GM18526 (cell line): ENCODE measurements around the gene MPC2.

ENCODE experiments used
- POLR2A ChIP-seq: IDR thresholded peaks from 3 replicates; pipeline ENCODE4 v1.6.1; 2011; ENCODE audit not compliant: insufficient read length; ENCODE audit errors: extremely low read depth

MPC2 gene

DNA sequence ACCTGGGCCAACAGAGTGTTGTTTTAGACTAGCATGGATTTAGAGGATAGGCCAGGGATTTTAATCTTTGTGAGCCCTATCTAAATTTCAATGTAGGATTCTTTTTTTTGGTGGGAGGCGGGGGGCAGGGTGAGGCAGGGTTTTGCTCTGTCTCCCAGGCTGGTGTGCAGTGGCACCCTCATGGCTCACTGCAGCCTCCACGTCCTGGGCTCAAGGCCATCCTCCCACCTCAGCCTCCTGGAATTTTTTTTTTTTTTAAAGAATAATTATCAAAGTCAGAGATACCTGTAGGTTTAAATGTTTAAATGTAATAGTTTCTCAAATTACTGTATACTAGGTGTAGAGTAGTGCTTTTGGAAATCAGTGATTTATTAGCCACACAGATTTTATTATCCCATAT, 3.4 kb upstream of the MPC2 start:
- no peak for TF ChIP-seq POLR2A

DNA sequence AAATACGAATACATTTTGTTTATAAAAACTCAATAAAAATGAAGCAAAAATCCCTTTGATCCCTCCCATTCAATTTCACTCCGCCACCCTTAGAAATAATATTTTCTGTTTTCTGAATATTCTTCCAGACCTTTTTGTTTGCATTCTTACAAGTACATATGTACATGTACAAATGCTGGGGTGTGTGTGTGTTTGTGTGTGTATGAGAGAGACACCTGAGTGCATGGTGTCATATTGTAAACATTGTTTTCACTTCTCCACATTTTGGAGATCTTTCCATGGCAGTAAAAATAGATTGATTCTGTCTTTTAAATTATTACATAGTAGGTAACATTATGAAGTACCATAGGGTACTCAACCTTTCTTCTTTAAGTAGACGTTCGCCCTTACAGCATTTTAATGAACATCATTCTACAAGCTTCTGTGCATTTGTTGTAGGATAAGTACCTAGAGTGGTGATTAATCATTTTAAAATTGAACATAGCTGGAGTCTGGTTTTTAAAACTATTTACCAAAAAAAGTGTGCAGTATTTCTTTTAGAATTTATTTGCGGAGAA, 1.3 kb upstream of the MPC2 start:
- no peak for TF ChIP-seq POLR2A

DNA sequence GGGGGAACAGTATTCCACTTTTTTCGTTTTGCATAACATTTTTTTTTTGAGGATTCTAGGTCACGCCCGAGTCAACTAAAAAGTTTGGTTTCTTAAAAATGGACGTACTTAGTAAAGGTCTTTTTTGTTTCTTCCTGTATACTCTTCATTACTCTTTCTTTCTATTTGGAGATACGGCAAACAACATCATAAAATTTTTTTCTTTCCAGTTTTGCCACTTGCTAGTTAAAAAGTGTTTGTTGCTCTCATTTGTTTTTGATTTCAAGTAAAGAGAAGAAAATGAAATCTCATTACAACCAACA, 788 bp upstream of the MPC2 start:
- no peak for TF ChIP-seq POLR2A

DNA sequence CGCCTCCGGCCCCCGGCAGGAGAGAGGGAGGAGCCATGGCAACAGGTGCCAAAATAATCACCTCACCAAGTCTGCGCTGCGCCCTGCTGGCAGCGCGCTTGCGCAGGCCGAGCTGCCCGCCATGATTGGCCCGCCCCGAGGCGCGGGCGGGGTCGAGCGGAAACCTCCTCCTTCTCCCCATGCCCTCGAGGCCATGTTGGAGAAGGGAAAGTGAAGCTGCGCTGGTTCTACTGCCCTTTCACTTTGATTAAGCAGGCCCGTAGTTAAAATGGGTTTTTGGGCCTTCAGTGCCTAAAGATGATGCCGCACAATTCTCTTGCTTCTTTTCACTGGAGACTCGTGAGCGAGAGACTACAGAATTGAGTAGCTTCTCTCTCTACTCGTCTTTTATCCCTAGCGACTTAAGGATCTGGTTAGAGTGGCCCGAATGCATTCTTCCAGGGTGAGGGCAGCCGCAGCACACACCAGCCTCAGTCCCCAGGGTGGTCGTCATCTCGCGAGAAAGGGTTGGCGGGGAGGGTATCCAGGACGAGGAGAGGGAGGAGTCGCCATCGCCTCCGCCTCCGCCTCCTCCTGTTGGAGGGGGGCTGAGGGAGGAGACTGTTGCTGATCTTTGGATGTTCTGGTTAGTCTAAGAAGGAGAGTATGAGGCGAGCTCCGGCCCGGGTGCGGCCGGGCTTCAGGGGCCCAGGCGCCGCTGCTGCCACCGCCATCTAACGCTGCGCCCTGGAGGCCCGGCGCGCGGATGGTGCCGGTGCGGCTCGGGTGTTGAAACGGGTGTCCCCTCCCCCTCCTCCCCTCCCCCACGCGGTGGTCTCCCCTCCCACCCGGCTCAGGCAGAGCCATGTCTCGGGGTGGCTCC, 573 bp downstream of the MPC2 start, which contains the start of gene DCAF6:
TSS of gene DCAF6 (plus strand) at position 616 of the 862 bp plus-strand sequence. CDS start at position 845, 229 bp downstream.
- peak; percentile 88 for TF ChIP-seq POLR2A

DNA sequence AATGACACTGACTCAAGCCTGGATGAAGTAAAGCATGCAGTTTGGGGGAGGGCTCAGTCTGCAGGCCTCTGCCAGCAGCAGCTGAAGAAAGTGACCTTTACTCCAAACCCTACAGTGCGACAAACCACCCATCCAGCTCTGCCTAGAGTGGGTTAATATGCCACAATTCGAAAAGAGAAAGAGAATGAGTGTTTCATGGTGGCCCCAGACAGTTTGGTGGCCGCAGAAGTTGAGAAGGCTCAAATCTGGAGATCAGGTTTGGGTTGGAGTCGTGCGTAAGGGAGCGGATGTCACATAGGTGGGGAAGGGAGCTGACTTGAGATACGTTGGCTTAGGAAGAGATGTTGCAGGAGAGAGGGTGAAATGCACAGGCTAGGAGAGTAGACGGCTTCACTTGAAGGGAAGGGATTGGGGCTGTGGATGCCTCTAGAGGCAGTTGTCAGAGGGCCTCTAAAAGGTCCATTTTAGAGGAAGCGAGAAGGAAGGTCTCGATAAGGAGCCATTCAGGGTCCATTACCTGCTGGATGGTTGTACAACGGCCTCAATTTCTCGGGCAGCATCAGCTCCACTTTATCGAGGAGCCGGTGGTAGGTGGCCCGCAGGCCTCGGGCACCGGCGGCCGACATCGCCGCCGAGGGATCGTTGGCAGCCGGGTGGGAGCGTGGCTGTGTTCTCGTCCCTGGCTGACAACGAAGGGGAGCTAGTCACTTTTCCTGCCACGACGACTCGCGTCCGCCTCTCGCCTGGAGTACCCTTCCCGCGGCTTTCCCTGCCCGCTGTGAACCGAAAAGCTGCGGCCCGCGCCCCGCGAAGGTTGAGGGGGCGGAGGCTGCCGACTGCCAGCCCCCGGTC, 1.4 kb downstream of the MPC2 start:
- peak; percentile 74 for TF ChIP-seq POLR2A

DNA sequence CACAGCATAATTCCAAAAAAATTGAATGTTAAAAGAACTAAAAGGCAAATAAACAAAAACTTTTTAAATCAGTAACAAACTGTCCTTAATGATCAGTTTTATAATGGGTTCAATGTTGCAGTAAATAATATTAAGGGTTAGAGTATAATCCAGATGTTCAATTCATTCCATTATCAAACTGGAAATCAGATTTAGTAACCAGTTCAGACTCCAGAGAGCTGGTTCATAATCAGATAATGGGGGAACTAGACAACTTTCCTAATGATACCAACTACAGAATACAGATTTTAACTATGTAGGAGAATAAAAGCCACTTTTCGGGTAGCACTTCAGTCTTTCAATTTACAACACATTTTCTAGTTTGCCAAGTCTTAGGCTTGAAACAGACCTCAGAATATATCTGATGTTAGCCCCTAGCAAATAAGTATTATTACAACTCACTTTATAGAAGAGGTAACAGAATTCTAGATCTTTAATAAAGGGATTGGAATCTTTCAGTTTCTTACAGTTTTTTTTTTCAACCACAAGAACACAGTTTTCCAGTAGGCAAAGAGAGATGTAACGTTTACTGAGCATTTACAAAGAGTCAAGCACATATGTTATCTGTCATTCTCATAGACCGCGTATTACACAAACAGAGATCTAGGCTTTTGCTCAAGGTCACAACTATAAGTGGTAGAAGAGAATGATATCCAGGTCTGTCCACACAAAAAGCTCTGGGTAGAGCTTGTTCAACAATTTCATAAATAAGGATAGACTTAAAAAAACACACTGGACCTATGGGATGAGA, 2.3 kb downstream of the MPC2 start:
- no peak for TF ChIP-seq POLR2A

DNA sequence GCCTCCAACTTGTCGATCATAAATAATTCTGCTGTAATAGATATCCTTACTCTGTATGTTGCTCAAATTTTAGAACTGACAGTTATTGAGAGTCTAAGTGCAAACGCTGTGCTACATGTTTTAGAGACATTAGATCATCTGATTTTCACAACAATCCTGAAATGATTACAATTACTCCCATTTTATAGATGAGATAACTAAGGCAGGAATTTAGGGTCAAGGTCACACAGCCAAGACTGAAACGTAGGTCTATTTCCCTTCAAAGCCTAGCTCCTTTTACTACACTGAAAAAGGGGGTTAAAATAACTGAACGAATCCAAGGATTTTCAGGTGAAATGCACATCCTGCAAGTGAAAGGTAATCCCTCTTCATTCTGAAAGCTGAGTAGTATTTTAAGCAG, 3.1 kb downstream of the MPC2 start:
- no peak for TF ChIP-seq POLR2A

DNA sequence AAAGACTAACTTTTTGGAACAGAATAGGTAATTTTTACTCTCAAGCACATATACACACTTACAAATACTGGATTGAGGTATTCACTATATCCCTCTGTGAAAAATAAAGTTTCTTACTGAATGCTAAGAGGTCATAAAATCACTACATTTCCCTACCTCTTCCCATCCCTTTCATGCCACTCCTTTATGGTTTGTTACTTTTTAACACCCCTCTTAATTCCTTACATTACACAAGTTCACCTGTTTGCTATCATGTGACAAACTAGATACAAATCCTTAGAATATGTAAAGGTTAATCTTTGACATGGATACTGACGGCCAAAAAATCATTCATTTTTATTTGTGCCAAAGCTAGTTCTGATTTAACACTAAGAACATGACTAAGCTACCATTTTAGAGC, 7.1 kb downstream of the MPC2 start:
- no peak for TF ChIP-seq POLR2A

DNA sequence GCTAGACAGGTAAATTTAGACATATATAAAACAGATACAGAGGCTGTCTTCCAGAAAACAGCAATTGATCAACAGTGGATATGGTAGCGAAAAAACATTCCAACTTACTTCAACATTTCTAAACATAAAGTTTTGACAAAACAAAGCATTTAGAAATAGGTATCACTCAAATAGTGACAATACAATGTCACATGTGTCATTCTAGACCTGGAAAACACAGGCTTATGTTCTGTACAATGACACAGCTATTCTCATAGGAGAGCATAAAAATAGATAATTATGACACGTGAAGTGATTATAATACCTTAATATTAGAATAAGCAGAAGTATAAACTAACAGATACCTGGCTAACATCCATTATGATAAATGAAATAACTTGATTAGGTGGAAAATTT, 8.4 kb downstream of the MPC2 start:
- no peak for TF ChIP-seq POLR2A

DNA sequence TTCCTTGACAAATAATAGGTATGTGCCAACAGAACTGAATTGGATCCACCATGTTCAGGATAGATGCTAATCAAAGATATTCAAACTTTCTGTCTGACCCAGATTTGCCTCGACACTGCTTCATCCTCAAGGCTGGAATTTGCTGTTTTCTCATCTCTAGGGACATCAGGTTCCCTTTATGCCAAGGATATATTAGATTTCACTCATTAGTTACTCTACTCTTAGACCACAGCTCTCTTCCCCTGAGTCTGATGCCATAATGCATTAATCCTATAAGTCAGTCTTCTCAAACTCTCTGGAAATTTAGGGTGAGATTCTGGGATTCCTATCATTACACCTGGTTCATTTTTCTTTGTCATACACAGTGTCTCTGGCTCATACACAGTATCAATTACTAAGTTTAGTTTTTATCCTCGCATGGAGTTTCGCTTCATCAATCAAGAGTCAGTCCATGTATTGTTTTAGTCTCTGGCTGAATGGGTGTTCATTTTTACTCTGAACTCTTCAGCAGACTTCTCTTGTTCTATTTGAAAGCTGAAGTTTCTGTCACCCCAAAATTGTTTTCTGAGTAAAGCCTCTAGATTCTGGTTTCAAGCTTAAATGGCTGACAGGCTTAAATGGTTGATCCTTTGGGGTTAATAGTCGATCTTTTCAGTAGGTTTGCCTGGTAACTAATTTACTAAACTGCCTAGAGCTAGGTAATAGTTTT, 9.7 kb downstream of the MPC2 start:
- TF ChIP-seq POLR2A = no peak

DNA sequence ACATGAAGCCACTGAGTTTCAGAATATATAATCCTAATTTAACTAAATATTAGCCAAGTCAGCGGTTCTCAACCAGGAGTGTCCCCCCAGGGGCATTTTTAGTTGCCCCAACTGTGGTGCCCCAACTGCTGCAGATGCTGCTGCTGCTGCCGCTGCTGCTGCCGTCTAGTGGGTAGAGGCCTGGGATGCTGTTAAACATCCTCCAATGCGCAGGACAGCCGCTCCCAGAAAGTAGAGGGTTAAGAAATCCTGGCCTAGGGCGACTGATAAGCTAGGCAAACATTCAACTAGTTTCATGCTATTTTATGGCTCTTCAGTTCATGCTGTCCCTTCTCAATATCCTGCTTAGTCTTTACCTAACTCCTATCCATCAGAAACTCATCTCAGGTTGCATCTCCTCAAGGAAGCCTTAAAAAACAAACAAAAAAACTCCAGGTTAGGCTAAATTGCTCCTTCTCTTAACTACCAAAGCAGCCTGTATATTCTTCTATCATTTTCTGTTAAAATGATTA, 10.3 kb downstream of the MPC2 start:
- no peak for TF ChIP-seq POLR2A

DNA sequence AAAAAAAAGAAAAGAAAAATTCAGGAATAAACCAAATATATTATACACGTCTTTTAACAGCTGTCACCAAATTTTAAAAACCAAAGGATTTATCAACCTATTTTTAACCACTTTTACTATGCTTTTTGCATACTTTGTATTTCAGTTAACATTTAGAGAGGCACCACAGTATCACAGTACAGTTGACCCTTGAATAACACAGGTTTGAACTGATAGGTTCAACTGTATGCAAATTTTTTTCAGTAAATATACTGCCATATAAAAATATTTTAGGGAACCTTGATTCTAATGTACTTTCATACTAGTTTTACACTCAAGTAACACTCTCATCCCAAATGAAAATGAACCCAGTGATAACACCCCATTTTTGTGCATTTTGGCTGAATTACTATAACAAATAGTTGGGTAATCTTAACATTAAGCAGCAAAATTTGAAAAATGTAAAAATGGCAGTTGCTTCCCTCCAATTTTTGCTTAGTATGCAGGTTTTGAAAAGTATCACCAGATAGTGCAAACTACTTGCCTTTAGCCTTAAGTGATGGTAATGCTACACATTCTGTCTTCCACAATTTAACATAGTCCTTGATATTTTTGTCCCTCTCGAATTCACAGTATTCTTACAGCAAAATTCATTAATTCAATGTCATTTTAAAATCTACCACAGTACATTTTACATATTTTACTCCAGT, 12.2 kb downstream of the MPC2 start:
- no peak for TF ChIP-seq POLR2A

DNA sequence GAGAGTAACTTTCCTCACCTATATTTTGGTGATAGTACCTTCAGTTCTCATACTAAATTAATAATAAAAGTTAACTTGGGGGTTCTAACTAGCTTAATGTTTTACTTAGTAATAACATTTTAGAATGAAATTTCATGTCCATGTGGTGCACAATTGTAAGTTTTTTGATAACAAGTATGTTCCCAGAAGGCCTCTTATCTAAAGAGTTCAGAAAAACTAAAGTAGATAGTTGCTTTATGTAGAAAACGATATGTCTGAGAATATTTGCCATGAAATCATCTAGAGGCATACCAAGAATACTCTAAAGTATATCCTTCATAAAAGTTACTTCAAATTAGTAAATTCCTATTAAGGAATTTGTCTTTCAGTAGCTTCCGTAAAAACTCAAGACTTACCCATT, 12.8 kb downstream of the MPC2 start:
- TF ChIP-seq POLR2A = no peak

DNA sequence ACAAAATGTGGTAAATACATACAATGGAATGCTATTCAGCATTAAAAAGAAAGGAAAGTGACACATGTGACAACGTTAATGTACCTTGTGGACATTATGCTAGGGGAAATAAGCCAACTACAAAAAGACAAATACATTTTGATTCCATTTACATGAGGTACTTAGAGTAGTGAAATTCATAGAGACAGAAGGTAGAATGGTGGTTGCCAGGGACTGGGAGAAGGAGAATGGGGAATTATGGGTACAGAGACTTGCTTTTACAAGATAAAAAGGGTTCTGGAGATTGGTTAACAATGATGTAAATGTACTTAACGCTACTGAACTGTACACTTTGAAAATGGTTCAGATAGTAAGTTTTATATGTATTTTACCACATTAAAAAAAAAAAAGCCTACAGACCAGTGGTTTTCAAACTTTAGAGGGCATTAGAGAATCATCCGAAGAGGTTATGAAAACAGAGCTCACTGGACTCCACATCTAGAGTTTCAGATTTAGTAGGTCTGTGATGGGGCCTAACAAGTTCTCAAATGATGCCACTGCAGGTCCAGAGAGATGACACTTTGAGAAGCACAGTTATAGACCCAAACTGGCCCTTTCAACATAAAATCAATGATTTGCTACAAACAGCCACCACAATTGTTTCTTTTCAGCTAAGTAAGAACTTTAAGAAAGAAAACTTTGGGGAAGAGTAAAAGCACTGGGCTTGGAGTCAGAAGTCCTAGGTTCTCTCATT, 13.4 kb downstream of the MPC2 start:
- no peak for TF ChIP-seq POLR2A
